DOHH2 (cell line): ENCODE results near the gene TTLL9.

Experiments used
- H3F3A ChIP-seq: fragments of 200-600 bp; sonication (generic), shearing (Covaris generic); 2 replicates; pipeline ENCODE4 v1.6.0; 2016; ENCODE audit warnings: antibody characterized with exemption, mild to moderate bottlenecking; ENCODE audit not compliant: control insufficient read depth, insufficient read depth
- H3K27ac ChIP-seq: fragments of 200-600 bp; sonication (generic); 2 replicates; pipeline ENCODE4 v1.5.1; 2014; ENCODE audit warnings: low read depth, mild to moderate bottlenecking, low read length, moderate library complexity
- H3K27me3 ChIP-seq: fragments of 200-600 bp; sonication (generic); 2 replicates; pipeline ENCODE4 v1.6.1; 2014; ENCODE audit warnings: mild to moderate bottlenecking, low read length, mixed read lengths; ENCODE audit not compliant: control insufficient read depth
- H3K36me3 ChIP-seq: fragments of 200-600 bp; sonication (generic); 2 replicates; pipeline ENCODE4 v1.6.1; 2014; ENCODE audit warnings: mild to moderate bottlenecking, low read length, moderate library complexity, mixed read lengths; ENCODE audit not compliant: control insufficient read depth
- H3K4me1 ChIP-seq: fragments of 200-600 bp; sonication (generic); 2 replicates; pipeline ENCODE4 v1.6.1; 2014; ENCODE audit warnings: mild to moderate bottlenecking, low read length, mixed read lengths; ENCODE audit not compliant: control insufficient read depth
- H3K4me2 ChIP-seq: fragments of 200-600 bp; sonication (generic); 2 replicates; pipeline ENCODE4 v1.6.0; 2014; ENCODE audit warnings: mild to moderate bottlenecking, low read length, moderate library complexity
- H3K4me3 ChIP-seq: fragments of 200-600 bp; sonication (generic); 2 replicates; pipeline ENCODE4 v1.5.1; 2014; ENCODE audit warnings: mild to moderate bottlenecking, low read length, mixed read lengths
- H3K79me2 ChIP-seq: fragments of 200-600 bp; sonication (generic); 2 replicates; pipeline ENCODE4 v1.6.1; 2014; ENCODE audit warnings: mild to moderate bottlenecking, low read length, mixed read lengths; ENCODE audit not compliant: control insufficient read depth
- H3K9me2 ChIP-seq: fragments of 200-600 bp; sonication (generic); replicated peaks from 2 replicates; pipeline ENCODE4 v1.6.1; 2014; ENCODE audit warnings: mild to moderate bottlenecking, low read length, mixed read lengths; ENCODE audit not compliant: control insufficient read depth
- H3K9me3 ChIP-seq: fragments of 200-600 bp; sonication (generic); 2 replicates; pipeline ENCODE4 v1.6.1; 2014; ENCODE audit warnings: antibody characterized with exemption, low read length, mixed read lengths; ENCODE audit not compliant: control insufficient read depth, insufficient read depth
- H4K20me1 ChIP-seq: fragments of 200-600 bp; sonication (generic); 2 replicates; pipeline ENCODE4 v1.6.0; 2014; ENCODE audit warnings: low read depth, mild to moderate bottlenecking, antibody characterized with exemption, low read length, moderate library complexity; ENCODE audit not compliant: control insufficient read depth, insufficient read depth
- CTCF ChIP-seq: fragments of 200-600 bp; sonication (generic); IDR thresholded peaks from one replicate; pipeline ENCODE4 v1.5.1; 2014; ENCODE audit warnings: antibody characterized with exemption, mild to moderate bottlenecking, low read depth, low read length; ENCODE audit not compliant: poor library complexity, severe bottlenecking
- EZH2phosphoT487 ChIP-seq: fragments of 200-600 bp; sonication (generic); IDR thresholded peaks from 2 replicates; pipeline ENCODE4 v1.6.1; 2017; ENCODE audit warnings: borderline replicate concordance, mild to moderate bottlenecking, antibody characterized with exemption, low read length, moderate library complexity, mixed read lengths

TTLL9 gene

GRCh38 chr20:31945319-31945718, 74.9 kb downstream of the TTLL9 start:
- TF ChIP-seq CTCF (no peak), EZH2phosphoT487 (no peak)
- Histone ChIP-seq H4K20me1 (no peaks in the 10 kb centered on the region; the same call in 1 of the 2 replicates), H3K4me3 (no peak overlapping the region), H3K9me2 (no peaks in the 10 kb centered on the region), H3K4me1 (peaks cover 4% of the 10 kb centered on the region), H3K36me3 (peaks cover 60% of the 10 kb centered on the region), H3K79me2 (peaks cover 23% of the 10 kb centered on the region), H3K9me3 (peaks cover 7% of the 10 kb centered on the region; the same call in 1 of the 2 replicates), H3K27ac (no peak overlapping the region), H3K27me3 (no peaks in the 10 kb centered on the region), H3K4me2 (no peak overlapping the region), H3F3A (no peaks in the 10 kb centered on the region)

GRCh38 chr20:31945785-31946184, 75.4 kb downstream of the TTLL9 start:
- Histone ChIP-seq H3F3A (no peaks in the 10 kb centered on the region), H3K9me2 (no peaks in the 10 kb centered on the region), H3K79me2 (peaks cover 28% of the 10 kb centered on the region), H3K27ac (no peak overlapping the region), H3K27me3 (no peaks in the 10 kb centered on the region), H3K4me3 (no peak overlapping the region), H3K36me3 (peaks cover 65% of the 10 kb centered on the region), H3K9me3 (peaks cover 7% of the 10 kb centered on the region; the same call in 1 of the 2 replicates), H4K20me1 (peaks cover 2% of the 10 kb centered on the region; the same call in 1 of the 2 replicates), H3K4me1 (peaks cover 9% of the 10 kb centered on the region), H3K4me2 (no peak overlapping the region)
- no peak for TF ChIP-seq EZH2phosphoT487
- no peak for TF ChIP-seq CTCF

- TF ChIP-seq EZH2phosphoT487: no peak
- no peak for TF ChIP-seq CTCF
- H3K27me3 ChIP-seq: no peaks in the 10 kb centered on the region
- H3K79me2 ChIP-seq: peaks cover 38% of the 10 kb centered on the region
- H3K36me3 ChIP-seq: peaks cover 65% of the 10 kb centered on the region
- no peaks in the 10 kb centered on the region for H3K9me2 ChIP-seq
- no peak overlapping the region for H3K4me3 ChIP-seq
- no peaks in the 10 kb centered on the region for H3F3A ChIP-seq
- peaks cover 3% of the 10 kb centered on the region; the same call in 1 of the 2 replicates for H4K20me1 ChIP-seq
- H3K4me1 ChIP-seq: peaks cover 11% of the 10 kb centered on the region
- H3K27ac ChIP-seq: no peak overlapping the region
- no peak overlapping the region for H3K4me2 ChIP-seq
- H3K9me3 ChIP-seq: peaks cover 7% of the 10 kb centered on the region; the same call in 1 of the 2 replicates
These were observed 77.6 kb downstream of the TTLL9 start for GRCh38 chr20:31948008-31948407.
